Nasal cavity respiratory epithelium epithelial cell of viscerocranial mucosa (primary cell): Measurements from ENCODE around the gene TUBB. TPM values are rescaled to one million over a fixed set of nuclear protein-coding genes. Genes with fewer than 3 reads are reported as not detected.

Experiments used
- total RNA-seq: library from RNA; depleted of rRNA; stranded (reverse); fragments of >200 nt; gene quantifications from 2 replicates; pipeline ENCODE4 v1.2.3, GENCODE V29; 2014

The TUBB gene
- total RNA-seq = 88.5 and 229 TPM in 2 replicates

GRCh38 chr6:30719791-30720737 is at the start of gene TUBB:
Gene TUBB, plus strand, starts transcription at chr6:30720352. Its CDS starts 155 bp downstream, at chr6:30720507.

GRCh38 chr6:30672445-30673253 is 47.5 kb upstream of the TUBB start, which contains the start of gene DHX16:
Gene DHX16, minus strand, starts transcription at chr6:30673006. Its CDS starts 165 bp downstream, at chr6:30672841.

GRCh38 chr6:30686009-30686907 is 33.9 kb upstream of the TUBB start, which contains the start of gene PPP1R18:
Gene PPP1R18, minus strand, starts transcription at chr6:30686645. Its CDS starts 627 bp downstream, at chr6:30686018.

GRCh38 chr6:30690403-30691207 is 29.5 kb upstream of the TUBB start, which contains the start of gene NRM:
Gene NRM, minus strand, starts transcription at chr6:30690984. Its CDS starts 10 bp downstream, at chr6:30690974.

DNA sequence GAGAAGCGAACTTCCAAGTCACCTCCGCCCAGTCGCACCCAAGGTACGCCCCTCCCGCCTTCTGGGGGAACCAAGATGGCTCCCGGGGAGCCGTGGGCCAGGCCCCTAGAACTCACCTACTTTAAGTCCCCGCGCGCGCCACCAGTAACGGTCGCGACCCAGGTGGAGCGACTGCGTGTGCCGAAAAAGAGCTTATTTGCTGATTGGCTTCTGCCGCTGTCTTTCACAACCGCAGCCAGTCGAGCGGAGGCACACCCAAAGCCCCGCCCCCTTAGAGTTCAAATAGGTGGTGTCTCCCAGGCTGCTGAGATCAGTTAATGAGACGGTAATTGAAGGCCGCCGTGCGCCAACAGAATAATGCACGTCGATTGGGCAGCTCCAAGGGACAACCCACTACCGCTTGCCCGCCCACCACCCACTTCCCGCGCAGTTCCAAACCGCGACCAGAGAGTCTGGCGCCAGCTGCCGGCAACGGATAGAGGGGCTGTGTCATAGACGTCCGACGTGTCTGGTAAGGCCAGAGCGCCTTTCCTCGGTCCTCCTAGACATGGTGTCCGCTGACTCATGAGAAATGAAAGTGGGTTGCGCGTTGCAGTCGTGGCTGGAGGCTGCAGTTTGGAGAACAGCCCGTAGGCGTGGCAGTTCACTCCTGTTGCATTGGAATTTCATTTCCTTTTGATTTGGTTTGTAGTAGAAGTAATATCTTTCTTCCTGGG is 2.9 kb upstream of the TUBB start, which contains the start of gene MDC1:
TSS of gene MDC1 (minus strand) at position 153 of the 716 bp plus-strand sequence. CDS start 2,106 bp downstream, outside the sequence.

GRCh38 chr6:30742316-30743098 is 22.4 kb downstream of the TUBB start, which contains the start of gene FLOT1:
Gene FLOT1, minus strand, starts transcription at chr6:30742687. Its CDS starts 498 bp downstream, at chr6:30742189.

DNA sequence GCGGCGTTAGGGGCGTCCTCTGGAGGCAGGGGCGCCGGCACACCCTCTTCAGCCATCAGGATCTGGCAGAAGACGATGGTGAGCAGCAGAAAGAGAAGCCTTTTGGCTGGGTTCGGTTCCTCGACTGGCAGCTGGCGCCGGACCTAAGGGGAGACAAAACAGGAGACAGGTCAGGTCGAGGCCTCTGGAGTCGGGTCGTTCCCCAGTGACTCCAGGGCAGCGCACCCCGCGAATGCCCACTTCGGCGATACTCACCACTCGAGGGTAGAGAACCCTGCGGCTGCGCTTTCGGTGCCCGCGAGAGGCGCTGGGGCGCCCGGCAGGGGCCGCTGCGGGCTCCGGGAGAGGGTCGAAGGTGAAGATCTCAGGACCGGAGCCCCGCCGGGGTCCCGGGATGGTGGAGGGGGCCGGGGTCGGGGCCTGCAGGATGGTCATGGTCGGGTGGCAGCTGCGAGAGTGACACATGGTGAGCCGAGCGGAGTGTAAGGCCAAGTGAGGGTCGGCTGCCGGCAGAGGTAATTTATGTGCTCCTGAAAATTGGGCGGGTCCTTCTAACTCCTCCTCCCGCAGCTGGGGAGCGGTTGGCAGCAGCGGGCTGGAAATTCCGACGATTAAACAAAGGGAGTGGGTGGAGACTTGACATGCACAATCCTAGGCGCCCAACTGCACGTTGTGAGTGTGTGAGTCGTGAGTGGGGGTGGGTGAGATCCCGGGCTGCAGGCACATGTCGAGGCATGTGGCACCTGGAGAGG is 24.1 kb downstream of the TUBB start, which contains the start of gene IER3:
TSS of gene IER3 (minus strand) at position 494 of the 752 bp plus-strand sequence. CDS start at position 465, 29 bp downstream.

Other genes with a start within 250 kb of the TUBB start
- 157 and 192 TPM in 2 replicates for gene HLA-E, start 230.8 kb upstream of the TUBB start, total RNA-seq
- gene GNL1, start 163.9 kb upstream of the TUBB start, total RNA-seq = 30.9 and 31.4 TPM in 2 replicates
- gene PRR3, start 163.1 kb upstream of the TUBB start, total RNA-seq = 3.1 and 4.3 TPM in 2 replicates
- 42.0 and 70.8 TPM in 2 replicates for gene ABCF1, start 148.9 kb upstream of the TUBB start, total RNA-seq
- 16.4 and 22.2 TPM in 2 replicates for gene PPP1R10, start 103.1 kb upstream of the TUBB start, total RNA-seq
- gene MRPS18B, start 102.5 kb upstream of the TUBB start, total RNA-seq = 32.7 and 94.3 TPM in 2 replicates
- 1.4 and 5.1 TPM in 2 replicates for gene ATAT1, start 93.5 kb upstream of the TUBB start, total RNA-seq
- 3.1 and 3.8 TPM in 2 replicates for gene C6orf136, start 73.2 kb upstream of the TUBB start, total RNA-seq
- gene DHX16, start 47.3 kb upstream of the TUBB start, total RNA-seq = 43.7 and 45.3 TPM in 2 replicates
- 40.7 and 56.9 TPM in 2 replicates for gene PPP1R18, start 33.7 kb upstream of the TUBB start, total RNA-seq
- 0.34 and 2.0 TPM in 2 replicates for gene NRM, start 29.4 kb upstream of the TUBB start, total RNA-seq
- gene MDC1, start 3.1 kb upstream of the TUBB start, total RNA-seq = 4.4 and 7.2 TPM in 2 replicates
- gene FLOT1, start 22.3 kb downstream of the TUBB start, total RNA-seq = 23.2 and 75.0 TPM in 2 replicates
- gene IER3, start 24.2 kb downstream of the TUBB start, total RNA-seq = 110 and 273 TPM in 2 replicates
- gene DDR1, start 164.2 kb downstream of the TUBB start, total RNA-seq = 101 and 486 TPM in 2 replicates
- gene GTF2H4, start 187.9 kb downstream of the TUBB start, total RNA-seq = 6.5 and 15.9 TPM in 2 replicates
- gene VARS2, start 193.9 kb downstream of the TUBB start, total RNA-seq = 20.9 and 25.3 TPM in 2 replicates
- gene SFTA2, start 211.8 kb downstream of the TUBB start, total RNA-seq = not detected in 2 replicates
- not detected in 2 replicates for gene MUCL3, start 220.6 kb downstream of the TUBB start, total RNA-seq